Fibroblast of villous mesenchyme (primary cell): ENCODE data around the gene MGMT. TPM values are rescaled to one million over a fixed set of nuclear protein-coding genes. Genes with fewer than 3 reads are reported as not detected.

ENCODE experiments used
- DNase-seq: peaks from one replicate; pipeline ENCODE4 v3.0.0-alpha.2; 2010; ENCODE audit warnings: low read depth
- H3K4me3 ChIP-seq: 2 replicates; pipeline ENCODE4 v1.5.1; 2011; ENCODE audit warnings: low read depth, mild to moderate bottlenecking, low read length
- total RNA-seq: library from RNA; depleted of rRNA; stranded (reverse); fragments of >200 nt; gene quantifications from 2 replicates; pipeline ENCODE4 v1.2.3, GENCODE V29; 2012
- TF ChIP-seq, protein P1 (sequence below): IDR thresholded peaks from 2 replicates; pipeline ENCODE4 v1.5.1; 2012; ENCODE audit warnings: low read depth, mild to moderate bottlenecking, low read length; ENCODE audit not compliant: insufficient read depth

The MGMT gene
- total RNA-seq, 1 donor, result 10.4 TPM

- TF ChIP-seq, protein P1, sequence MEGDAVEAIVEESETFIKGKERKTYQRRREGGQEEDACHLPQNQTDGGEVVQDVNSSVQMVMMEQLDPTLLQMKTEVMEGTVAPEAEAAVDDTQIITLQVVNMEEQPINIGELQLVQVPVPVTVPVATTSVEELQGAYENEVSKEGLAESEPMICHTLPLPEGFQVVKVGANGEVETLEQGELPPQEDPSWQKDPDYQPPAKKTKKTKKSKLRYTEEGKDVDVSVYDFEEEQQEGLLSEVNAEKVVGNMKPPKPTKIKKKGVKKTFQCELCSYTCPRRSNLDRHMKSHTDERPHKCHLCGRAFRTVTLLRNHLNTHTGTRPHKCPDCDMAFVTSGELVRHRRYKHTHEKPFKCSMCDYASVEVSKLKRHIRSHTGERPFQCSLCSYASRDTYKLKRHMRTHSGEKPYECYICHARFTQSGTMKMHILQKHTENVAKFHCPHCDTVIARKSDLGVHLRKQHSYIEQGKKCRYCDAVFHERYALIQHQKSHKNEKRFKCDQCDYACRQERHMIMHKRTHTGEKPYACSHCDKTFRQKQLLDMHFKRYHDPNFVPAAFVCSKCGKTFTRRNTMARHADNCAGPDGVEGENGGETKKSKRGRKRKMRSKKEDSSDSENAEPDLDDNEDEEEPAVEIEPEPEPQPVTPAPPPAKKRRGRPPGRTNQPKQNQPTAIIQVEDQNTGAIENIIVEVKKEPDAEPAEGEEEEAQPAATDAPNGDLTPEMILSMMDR, result no peak
- H3K4me3 ChIP-seq, result no peak overlapping the region
- no peak for DNase-seq
Measured at GRCh38 chr10:129654461-129654860, 187.4 kb downstream of the MGMT start.

GRCh38 chr10:129655007-129655678, 188.1 kb downstream of the MGMT start:
- DNase-seq, result no peak
- TF ChIP-seq, protein P1, result no peak
- H3K4me3 ChIP-seq, result no peak overlapping the region

DNA sequence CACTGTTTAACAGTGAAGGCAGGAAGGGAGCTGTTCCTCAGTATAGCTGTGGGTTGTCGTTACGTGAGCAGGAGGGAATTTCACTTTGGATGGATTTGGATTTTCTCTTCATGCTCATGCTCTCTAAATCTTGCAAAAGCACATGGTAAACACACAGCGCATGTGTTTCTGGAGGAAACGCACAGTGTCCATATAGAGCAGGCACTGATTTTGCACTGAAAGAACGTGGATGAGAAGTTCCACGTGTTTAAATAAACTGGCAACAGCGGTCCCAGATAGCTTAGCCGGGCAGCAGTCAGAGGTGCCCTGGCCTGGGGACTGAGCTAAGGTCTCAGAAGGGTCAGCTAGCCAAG, 188.6 kb downstream of the MGMT start:
- TF ChIP-seq, protein P1, result no peak
- H3K4me3 ChIP-seq, result no peak overlapping the region
- DNase-seq, result no peak

DNA sequence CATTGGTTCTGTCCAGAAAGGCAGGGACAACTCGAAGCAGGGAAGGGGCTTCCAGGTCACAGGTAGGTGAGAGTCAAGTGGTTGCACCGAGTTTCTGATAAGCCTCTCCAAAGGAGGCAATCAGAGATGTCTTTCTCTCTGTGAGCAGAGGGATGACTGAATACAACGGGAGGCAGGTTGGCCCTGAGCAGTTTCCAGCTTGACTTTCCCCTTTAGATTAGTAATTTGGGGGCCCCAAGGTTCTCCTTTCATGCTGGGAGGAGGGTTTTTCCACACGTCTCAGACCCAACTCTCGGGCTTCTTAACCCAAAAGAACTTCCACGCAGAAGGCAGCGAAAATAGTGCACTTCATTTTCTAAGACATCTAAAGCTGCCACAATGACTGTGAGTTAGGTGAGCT, 189.6 kb downstream of the MGMT start:
- TF ChIP-seq, protein P1, result no peak
- DNase-seq, result no peak
- no peak overlapping the region for H3K4me3 ChIP-seq

DNA sequence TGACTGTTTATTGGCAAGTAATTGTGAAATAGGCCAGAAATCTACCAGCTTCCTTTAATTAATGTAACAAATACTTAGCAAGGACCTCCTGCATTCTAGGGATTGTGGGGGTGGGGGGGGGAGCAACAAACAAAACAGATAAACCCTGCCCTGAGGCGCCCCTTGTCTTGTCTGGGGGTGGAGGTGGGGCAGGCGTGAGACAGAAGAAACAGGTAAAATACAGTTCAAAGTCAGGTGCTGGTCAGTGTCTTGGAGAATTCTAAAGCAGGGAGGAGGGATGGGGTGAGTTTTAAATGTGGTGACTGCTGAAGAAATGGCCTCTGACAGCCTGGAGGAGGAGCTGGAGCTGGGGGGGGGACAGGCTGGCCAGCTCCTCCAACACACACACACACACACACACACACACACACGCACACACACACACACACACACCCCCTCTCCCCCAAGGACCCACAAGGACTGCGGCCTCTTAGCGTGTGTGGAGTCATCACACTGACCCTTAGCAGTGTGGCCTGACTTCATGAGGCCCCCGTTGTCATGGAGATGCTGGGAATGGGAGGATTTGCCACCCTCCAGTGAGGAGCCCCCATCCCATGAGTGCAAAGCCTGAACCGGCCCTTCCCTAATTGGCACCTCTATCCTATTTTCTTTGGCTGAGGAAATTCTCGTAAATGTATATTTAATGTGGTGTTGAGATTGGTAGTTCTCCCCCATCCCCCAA, 190.4 kb downstream of the MGMT start:
- H3K4me3 ChIP-seq, result no peak overlapping the region
- TF ChIP-seq, protein P1, result no peak
- no peak for DNase-seq

DNA sequence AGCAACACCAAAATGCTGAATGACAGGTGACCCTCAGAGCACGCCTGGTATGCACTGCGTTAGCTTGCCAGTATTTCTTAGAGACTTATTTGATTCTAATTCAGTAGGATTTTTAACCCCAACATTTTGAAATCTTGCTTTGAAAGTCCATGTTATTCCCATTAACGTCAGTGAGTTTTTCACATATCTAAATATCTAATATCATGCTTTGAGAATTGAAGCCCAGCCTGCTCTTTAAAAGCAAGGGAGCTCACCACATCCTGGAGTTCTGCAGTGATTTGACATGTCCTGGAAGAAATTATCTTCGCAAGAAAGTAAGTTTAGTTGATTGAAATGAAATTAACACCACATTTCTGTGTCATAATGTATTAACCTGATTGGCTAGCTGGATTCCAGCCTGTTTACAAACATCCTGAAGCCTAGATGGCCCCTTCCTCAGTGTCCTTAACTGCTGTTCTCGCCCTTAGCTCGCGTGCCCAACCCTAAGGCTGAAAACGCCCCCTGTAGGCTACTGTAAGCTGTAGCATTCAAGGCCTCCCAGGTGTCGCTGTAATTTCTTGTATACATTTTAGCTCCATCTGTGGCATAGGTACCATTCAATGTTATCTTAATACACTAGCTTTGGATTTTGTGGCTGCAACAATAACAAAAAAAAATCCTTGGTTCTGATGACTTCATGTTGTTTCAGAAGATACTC, 191.5 kb downstream of the MGMT start:
- DNase-seq, result no peak
- TF ChIP-seq, protein P1, result no peak
- H3K4me3 ChIP-seq, result no peak overlapping the region
